NT2/D1 (cell line): ENCODE measurements around the gene MAP6.

Source experiments
- SUZ12 ChIP-seq: IDR thresholded peaks from 2 replicates; pipeline ENCODE4 v1.6.1; 2011; ENCODE audit not compliant: insufficient read length, insufficient read depth; ENCODE audit errors: extremely low read depth
- YY1 ChIP-seq: IDR thresholded peaks from 2 replicates; pipeline ENCODE4 v1.6.1; 2011; ENCODE audit not compliant: insufficient read length, insufficient read depth

DNA sequence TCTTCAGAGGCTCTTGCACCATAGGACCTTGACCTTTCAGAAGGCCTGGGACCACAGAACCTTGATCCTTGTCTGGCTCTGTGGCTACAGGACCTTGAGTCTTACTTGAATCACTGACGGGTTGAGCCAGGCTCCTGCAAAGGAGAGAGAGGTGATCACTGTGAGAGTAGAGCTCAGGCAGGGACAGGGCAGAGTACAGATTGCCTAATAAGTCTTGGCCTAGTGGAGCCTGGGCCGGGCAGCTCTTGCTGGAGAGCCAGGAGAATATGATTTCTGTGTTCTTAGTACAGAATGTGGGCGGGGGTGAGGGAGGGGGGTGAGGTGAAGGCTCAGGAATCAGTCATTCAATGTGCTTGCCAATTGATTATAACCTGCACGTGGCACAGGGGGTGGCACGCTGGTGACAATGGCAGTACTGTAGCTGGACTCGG is 80.8 kb downstream of the MAP6 start:
- TF ChIP-seq YY1 = no peak
- TF ChIP-seq SUZ12 = no peak
